K562 (cell line): ENCODE measurements around the gene PPIL6. TPM values are rescaled to one million over a fixed set of nuclear protein-coding genes. Genes with fewer than 3 reads are reported as not detected.

Source experiments
- GABPA ChIP-seq: fragments of 200-800 bp; sonication (Bioruptor generic); conservative IDR thresholded peaks from 2 replicates; pipeline ENCODE4 v1.6.1; 2016; ENCODE audit warnings: low read depth, missing genetic modification characterization, missing compliant biosample characterization
- IRF2 ChIP-seq: sonication (generic); formaldehyde crosslinking; IDR thresholded peaks from 2 replicates; pipeline ENCODE4 v1.8.1; 2022; ENCODE audit warnings: mild to moderate bottlenecking, missing genetic modification reagents
- LEF1 ChIP-seq: fragments of 450-650 bp; IDR thresholded peaks from 2 replicates; pipeline ENCODE4 v1.6.1; 2016; ENCODE audit warnings: mild to moderate bottlenecking
- MCM7 ChIP-seq, 2 experiments: fragments of 450-650 bp; IDR thresholded peaks; 2 replicates each; pipeline ENCODE4 v1.6.1; 2016 to 2018
- NEUROD1 ChIP-seq: fragments of 150-350 bp; IDR thresholded peaks from 2 replicates; pipeline ENCODE4 v1.6.1; 2014; ENCODE audit warnings: borderline replicate concordance, low read length, low read depth; ENCODE audit not compliant: partially characterized antibody
- PHF20 ChIP-seq: fragments of 450-650 bp; IDR thresholded peaks from 2 replicates; pipeline ENCODE4 v1.6.1; 2018; ENCODE audit not compliant: partially characterized antibody
- POLR3G ChIP-seq: IDR thresholded peaks from 2 replicates; pipeline ENCODE4 v1.6.1; 2011; ENCODE audit not compliant: insufficient read length, insufficient replicate concordance; ENCODE audit errors: extremely low read depth
- RAD51 ChIP-seq: fragments of 450-650 bp; IDR thresholded peaks from 2 replicates; pipeline ENCODE4 v1.7.1; 2016; ENCODE audit warnings: low read depth, mild to moderate bottlenecking, borderline replicate concordance
- SMARCA5 ChIP-seq: fragments of 450-650 bp; IDR thresholded peaks from 2 replicates; pipeline ENCODE4 v1.6.1; 2016
- ZNF146 ChIP-seq: IDR thresholded peaks from one replicate; pipeline ENCODE4 v1.6.1; 2018; ENCODE audit warnings: missing compliant biosample characterization; ENCODE audit not compliant: unreplicated experiment
- ZNF253 ChIP-seq: fragments of 250-450 bp; sonication (Bioruptor Pico); conservative IDR thresholded peaks from 2 replicates; pipeline ENCODE4 v1.6.1; 2021; ENCODE audit warnings: mild to moderate bottlenecking
- polyA plus RNA-seq, 8 experiments: library from polyadenylated mRNA; depleted of rRNA in 4 of 8; stranded (reverse) in 5 of 8; unstranded in 3 of 8; fragments of >200 nt; fragmentation: Nextera tagmentation in 2 of 8; fragmentation: Illumina TruSeq in 1 of 8; extraction: Ambion mirVana in 2 of 8; extraction: Trizol in 1 of 8; gene quantifications; 2 replicates each; pipeline versions ENCODE4 v1.2.1 to v1.2.3, GENCODE V29; 2011 to 2014; ENCODE audit warnings: inconsistent platforms in 1 of 8, missing spikeins in 1 of 8
- total RNA-seq, 7 experiments: library from RNA; depleted of rRNA in 6 of 7; stranded (reverse); fragments of >200 nt in 6 of 7; fragmentation: Illumina TruSeq in 2 of 7; extraction: Trizol in 2 of 7; gene quantifications; 2 replicates each; pipeline versions ENCODE4 v1.2.1 to v1.2.3, GENCODE V29; 2011 to 2021; ENCODE audit warnings: low replicate concordance in 1 of 7
- TF ChIP-seq, protein P1 (sequence below), 2 experiments: fragments of 450-650 bp in 1 of 2; sonication (generic) in 1 of 2; formaldehyde crosslinking in 1 of 2; IDR thresholded peaks; 2 replicates each; pipeline versions ENCODE4 v1.7.1 to v1.9.0; 2016 to 2022; ENCODE audit warnings: inconsistent platforms in 1 of 2, mild to moderate bottlenecking in 1 of 2, missing genetic modification reagents in 1 of 2
- TF ChIP-seq, protein P2 (sequence below): IDR thresholded peaks from 2 replicates; pipeline ENCODE4 v1.6.1; 2011; ENCODE audit warnings: borderline replicate concordance, low read depth, mild to moderate bottlenecking, moderate library complexity, low read length; ENCODE audit not compliant: insufficient read depth, poor library complexity, severe bottlenecking
- TF ChIP-seq, protein P3 (sequence below): sonication (generic); formaldehyde crosslinking; IDR thresholded peaks from 2 replicates; pipeline ENCODE4 v1.8.1; 2022; ENCODE audit warnings: missing genetic modification reagents

The PPIL6 gene
- total and polyA plus RNA-seq, 9 of the 15 experiments (the other 6 are each of a cell fraction or from before 2014, with no cell fraction given) = 0.03 to 0.98 (median 0.41) TPM; not detected in 1

DNA sequence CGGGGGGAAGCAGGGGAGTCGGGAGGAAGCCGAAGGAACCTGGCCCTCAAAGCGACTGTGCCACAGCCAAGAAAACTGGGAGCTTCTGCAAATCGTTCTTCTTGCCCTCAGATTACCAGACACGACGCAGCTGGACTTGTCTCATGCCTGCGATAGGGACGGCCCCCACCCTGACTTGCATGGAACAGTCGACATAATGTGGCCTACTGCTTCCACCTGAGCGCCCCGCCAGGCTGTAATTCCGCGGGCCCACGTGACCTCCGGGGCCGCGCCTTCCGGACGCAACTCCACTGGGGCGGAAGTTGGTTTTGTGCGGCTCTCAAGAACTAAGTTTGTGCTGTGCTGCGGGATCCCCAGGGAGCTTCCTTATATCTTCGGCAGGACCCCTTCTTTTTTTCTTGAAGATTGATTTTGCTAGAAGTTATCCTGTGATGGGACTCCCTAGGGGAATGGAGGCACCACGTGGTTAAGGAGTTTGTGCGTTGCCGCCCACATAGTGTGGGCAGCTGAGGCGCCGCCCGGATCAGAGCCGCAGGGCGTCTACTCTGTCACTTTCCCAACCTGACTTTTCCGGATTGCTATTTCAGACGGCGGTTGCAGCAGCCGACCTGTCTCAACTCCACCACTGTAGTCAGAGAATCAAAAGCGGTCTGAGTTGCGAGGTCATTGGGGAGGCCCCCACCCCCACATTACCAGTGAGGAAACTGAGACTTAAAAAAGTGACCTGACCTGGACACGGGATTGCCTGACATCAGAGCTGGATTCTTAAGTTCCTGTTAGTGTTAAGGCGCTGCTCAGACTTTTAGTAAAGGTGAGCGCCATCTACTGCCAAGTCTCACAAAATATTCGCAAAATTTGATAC is 57.6 kb downstream of the PPIL6 start (continued):
- TF ChIP-seq, protein P1, sequence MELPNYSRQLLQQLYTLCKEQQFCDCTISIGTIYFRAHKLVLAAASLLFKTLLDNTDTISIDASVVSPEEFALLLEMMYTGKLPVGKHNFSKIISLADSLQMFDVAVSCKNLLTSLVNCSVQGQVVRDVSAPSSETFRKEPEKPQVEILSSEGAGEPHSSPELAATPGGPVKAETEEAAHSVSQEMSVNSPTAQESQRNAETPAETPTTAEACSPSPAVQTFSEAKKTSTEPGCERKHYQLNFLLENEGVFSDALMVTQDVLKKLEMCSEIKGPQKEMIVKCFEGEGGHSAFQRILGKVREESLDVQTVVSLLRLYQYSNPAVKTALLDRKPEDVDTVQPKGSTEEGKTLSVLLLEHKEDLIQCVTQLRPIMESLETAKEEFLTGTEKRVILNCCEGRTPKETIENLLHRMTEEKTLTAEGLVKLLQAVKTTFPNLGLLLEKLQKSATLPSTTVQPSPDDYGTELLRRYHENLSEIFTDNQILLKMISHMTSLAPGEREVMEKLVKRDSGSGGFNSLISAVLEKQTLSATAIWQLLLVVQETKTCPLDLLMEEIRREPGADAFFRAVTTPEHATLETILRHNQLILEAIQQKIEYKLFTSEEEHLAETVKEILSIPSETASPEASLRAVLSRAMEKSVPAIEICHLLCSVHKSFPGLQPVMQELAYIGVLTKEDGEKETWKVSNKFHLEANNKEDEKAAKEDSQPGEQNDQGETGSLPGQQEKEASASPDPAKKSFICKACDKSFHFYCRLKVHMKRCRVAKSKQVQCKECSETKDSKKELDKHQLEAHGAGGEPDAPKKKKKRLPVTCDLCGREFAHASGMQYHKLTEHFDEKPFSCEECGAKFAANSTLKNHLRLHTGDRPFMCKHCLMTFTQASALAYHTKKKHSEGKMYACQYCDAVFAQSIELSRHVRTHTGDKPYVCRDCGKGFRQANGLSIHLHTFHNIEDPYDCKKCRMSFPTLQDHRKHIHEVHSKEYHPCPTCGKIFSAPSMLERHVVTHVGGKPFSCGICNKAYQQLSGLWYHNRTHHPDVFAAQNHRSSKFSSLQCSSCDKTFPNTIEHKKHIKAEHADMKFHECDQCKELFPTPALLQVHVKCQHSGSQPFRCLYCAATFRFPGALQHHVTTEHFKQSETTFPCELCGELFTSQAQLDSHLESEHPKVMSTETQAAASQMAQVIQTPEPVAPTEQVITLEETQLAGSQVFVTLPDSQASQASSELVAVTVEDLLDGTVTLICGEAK (IDR thresholded peaks at IDR 0.05) = peak; percentile 79
- TF ChIP-seq, protein P1 (CRISPR knock-in tag; IDR thresholded peaks at IDR 0.05) = no peak
- TF ChIP-seq, protein P2, sequence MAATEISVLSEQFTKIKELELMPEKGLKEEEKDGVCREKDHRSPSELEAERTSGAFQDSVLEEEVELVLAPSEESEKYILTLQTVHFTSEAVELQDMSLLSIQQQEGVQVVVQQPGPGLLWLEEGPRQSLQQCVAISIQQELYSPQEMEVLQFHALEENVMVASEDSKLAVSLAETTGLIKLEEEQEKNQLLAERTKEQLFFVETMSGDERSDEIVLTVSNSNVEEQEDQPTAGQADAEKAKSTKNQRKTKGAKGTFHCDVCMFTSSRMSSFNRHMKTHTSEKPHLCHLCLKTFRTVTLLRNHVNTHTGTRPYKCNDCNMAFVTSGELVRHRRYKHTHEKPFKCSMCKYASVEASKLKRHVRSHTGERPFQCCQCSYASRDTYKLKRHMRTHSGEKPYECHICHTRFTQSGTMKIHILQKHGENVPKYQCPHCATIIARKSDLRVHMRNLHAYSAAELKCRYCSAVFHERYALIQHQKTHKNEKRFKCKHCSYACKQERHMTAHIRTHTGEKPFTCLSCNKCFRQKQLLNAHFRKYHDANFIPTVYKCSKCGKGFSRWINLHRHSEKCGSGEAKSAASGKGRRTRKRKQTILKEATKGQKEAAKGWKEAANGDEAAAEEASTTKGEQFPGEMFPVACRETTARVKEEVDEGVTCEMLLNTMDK = peak; percentile 33
- TF ChIP-seq GABPA (peak; percentile 90), POLR3G (no peak), RAD51 (peak; percentile 98), MCM7 (IDR thresholded peaks at IDR 0.05) (no peak), PHF20 (no peak), ZNF146 (CRISPR knock-in tag) (no peak), SMARCA5 (no peak), NEUROD1 (no peak), IRF2 (no peak), ZNF253 (CRISPR knock-in tag) (no peak), LEF1 (no peak)
- TF ChIP-seq, protein P3, sequence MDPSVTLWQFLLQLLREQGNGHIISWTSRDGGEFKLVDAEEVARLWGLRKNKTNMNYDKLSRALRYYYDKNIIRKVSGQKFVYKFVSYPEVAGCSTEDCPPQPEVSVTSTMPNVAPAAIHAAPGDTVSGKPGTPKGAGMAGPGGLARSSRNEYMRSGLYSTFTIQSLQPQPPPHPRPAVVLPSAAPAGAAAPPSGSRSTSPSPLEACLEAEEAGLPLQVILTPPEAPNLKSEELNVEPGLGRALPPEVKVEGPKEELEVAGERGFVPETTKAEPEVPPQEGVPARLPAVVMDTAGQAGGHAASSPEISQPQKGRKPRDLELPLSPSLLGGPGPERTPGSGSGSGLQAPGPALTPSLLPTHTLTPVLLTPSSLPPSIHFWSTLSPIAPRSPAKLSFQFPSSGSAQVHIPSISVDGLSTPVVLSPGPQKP = no peak
